HG02571 (cell line): ENCODE measurements around the gene ACR.
"Not testable (repeated sequence)": the region's sequence is repeated elsewhere in the genome, so short reads cannot be mapped to it uniquely, and the experiment has no call there.

Experiments
- ATAC-seq: cut with Tn5 transposase; IDR thresholded peaks from one replicate; pipeline ENCODE4 v1.9.1; 2021; ENCODE audit warnings: mild to moderate bottlenecking, moderate library complexity; ENCODE audit not compliant: unreplicated experiment

ACR gene

DNA sequence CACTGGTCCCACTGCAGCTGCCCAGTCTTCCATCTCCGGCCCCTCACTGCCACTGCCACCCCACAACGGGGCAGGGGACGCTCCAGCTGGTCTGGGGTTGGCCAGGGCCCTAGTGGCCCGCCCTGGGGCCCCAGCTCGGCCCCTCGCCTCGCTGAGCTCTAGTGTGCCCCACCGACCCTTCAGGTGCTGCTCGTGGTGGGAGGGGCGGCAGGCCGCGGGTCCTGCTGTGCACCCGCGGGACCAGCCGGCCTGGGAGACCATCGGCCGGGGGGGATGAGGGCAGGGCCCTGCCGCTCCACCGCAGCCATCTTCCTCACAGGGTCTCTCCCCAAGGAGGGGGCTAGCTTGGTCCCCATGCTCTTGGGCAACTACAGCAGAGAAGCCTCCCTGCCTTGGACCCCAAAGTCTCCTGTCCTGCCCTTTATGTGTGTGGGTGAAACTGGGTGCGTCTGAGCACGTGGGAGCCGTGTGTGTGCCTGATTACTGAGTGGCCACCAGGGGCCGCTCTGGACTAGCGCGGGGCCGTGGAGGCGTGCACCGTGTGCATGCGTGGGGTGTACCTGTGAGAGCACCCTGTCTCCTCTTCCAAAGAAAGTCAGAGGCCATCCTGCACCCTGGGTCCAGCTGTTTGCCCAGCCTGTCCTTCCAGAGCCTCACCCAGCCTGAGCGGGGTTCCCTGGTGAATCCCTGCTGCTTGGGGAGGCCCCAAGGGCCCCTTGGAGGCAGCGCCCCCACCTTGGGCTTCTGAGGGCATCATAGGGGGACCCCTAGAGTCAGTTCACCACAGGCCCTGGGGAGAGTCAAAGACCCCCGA is 6.0 kb upstream of the ACR start:
- no peak for ATAC-seq

DNA sequence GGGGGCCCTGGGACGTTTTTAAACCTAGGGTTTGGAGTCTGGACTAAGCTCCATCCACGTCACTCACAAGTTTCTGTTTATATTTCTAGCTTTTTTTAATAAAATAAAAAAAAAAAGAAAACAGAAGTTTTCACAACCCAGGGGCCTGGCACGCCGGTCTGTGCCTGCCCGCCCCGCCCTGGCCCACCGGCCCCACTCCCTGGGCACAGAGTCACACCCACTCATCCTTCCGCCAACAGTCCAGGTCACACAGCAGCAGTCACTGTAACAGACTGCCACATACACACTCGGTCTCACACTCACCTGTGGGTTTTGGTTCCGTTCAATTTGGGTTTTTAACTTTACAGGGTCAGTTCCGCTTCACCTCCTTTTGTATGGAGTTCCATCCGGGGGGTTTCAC is 5.3 kb upstream of the ACR start:
- ATAC-seq = no peak

DNA sequence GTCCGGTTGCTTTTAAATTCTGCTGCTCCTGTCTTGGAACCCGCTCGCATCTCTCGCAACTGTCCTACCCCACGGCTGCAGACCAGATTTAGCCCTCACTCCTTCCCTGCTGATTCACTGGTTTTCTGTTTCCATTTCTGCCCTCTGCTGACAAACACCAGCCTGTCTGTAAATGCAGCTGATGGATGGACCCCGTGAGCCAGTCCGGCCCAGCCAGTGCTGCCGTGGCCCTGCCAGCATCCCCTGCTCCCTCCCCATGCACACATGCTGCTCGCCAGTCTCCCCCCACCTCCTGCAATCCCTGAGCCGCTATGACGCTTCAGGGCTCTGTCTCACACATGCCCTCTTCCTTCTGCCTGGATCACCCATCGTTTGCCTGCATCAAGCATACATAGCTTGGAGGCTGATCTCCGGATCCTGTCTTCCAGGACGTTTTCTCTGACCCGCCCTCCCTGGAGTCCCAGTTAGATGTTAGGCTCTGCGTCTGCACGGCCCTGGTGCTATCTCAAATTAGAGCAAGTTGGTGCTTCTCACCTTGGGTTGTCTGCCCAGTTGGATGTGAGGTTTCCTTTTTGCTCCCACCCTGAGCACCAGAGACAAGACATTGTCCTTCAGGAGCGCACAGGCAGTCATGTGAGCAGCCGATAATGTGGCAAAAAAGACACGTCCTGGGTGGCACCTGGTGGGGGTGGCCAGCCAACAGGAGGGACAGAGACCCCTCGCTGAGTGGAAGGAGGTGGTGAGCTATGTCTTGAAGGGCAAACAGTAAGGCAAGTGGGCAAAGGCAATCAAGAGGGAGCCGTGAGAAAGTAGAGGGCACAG is 4.3 kb upstream of the ACR start:
- ATAC-seq = no peak

DNA sequence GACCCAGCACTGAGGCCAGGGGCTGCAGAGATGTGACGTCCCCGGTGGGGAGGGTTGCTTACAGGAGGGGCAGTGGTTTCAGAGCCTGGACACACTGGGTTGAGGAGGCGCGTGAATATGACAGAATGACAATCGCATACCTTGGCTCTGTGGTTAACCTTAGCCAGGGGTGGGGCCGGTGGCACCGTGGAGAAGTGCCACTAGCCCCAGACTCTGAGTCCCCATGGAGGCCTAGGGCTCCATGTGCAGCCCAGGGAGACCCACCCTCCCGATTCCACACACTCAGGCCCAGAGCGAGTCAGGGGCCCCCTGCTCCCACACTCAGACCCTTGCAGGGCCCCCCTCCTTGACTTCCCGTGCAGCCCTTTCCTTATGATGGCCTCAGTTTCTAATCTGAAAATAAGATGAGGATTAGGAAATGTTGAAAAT is 3.6 kb upstream of the ACR start:
- ATAC-seq = no peak

DNA sequence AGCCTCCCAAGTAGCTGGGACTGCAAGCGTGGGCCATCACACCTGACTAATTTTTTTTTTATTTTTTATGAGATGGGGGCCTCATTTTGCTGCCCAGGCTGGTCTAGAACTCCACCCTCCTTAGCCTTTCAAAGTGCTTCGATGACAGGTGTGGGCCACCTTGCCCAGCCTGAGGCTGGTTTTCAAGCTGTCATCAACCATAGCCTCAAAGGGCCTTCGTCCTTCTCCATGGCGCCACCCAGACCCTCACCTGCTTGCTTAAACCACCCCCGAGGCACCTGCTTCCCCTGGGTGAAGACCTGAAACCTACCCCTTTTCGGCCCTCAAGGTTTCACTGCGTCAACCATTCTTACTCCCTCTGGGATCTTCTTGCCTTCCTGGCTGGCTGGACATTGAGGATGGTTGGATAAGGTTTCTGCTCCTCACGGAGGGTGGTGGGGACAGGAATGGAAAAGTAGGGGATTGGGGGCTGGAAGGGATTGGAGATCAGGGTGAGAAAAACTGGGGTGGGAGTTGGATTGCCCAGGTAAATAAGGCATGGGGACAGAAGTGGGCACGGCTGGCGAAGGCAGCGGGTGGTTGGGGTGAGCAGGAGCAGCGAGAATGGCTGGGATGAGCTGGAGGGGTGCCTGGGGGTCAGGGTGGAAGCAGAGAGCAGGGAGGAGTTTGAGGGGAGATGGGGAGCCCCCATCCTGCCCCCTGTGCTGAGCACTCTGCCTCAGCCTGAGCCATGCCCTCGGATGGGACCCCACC is 2.8 kb upstream of the ACR start:
- ATAC-seq = no peak

DNA sequence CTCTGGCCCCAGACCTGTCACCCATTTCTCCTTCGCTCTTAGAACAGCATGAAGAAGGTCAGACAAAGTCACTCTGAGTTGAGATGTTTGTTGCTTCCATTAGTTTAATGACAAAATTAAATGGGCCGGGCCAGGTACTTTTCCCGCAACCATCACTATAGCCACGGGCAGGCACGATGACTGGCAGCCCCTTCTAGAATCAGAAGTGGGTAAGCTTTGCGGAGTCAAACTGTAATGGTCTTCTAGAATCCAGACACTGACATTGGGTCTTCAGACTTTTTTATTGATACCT is 2.3 kb upstream of the ACR start:
- no peak for ATAC-seq

DNA sequence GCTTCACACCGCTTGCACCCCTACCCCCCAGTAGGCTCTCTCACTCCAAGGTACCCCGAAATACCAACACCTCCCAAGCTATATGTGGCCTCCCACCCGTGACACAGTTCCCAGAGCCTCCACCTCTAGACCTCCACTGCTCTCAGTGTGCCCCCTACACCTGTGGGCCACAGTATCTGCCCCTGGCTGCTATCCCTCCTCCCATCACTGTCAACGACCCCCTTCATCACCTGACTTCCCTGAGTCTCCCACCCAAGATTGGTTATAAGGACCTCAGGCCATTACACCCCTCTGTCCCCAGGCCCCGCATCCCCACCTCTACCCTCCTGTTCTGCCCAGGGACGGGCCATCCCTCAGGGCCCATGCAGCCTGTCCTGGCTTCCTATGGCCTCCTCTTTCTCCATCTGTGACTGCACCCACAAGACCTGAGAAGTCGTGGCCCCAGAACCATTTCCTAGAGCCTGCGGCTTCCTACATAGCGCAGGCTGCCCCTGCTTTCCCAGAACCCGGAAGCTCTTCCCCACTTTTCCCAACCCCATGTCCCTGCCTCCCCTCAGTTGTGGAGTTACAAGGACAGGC is 734 bp downstream of the ACR start:
- no peak for ATAC-seq

DNA sequence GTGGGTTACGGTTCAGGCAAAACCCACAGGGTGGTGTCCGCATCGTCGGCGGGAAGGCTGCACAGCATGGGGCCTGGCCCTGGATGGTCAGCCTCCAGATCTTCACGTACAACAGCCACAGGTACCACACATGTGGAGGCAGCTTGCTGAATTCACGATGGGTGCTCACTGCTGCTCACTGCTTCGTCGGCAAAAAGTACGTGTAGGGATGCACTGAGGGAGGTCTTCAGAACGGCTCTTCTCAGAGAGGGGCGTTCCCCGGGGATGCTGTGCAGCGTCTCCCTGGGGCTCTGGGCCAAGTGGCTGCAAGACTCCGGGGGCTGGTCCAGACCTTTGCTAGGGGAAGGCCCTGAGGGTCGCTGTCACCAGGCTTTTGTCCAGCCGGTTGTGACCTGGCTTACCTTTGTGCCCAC is 1.3 kb downstream of the ACR start:
- ATAC-seq = no peak

DNA sequence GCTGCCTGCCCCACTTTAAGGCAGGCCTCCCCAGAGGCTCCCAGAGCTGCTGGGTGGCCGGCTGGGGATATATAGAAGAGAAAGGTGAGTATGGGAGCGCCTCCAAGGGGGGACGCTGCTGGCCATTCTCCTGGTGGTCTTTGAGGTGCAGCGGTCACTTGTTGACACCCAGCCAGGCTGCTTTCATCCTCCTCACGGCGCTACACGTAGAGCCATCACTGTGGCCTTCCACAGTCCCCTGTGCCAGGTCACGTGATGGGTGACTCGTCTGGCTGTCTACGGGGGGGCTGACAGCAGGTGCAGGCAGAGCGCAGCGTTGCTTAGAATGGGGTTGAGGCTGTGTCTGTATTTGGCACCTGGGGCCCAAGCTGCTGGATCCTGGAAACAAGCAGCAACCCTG is 1.9 kb downstream of the ACR start:
- no peak for ATAC-seq

DNA sequence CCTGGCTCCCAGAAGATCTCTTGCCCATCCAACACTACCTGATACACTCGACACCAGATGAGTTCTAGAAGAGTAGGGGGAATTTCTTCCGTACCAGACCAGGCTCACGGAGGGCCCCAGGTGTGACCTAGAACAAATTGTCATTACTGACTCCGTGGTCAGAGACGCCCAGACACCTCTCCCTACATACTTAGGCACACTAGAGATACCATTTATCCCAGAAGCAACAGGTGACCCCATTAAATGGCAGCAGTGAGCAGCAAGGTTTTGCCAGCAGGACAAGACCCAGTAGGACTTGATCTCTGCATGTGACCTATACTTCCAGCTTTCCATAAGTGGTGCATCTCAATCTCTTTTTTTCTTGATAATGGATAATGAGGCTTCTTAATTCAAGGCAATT is 2.7 kb downstream of the ACR start:
- not testable (repeated sequence) for ATAC-seq

DNA sequence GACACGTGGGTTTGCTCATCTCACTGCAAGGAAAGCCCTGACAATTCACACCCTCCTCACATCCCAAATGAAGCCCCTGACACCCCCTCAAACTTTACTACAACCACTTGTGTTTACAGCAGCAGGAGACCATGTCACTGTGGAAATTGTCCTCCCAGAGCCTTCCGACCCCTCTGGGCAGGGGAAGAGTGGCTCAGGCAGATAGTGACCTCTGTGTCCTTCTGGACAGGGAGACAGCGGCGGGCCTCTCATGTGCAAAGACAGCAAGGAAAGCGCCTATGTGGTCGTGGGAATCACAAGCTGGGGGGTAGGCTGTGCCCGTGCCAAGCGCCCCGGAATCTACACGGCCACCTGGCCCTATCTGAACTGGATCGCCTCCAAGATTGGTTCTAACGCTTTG is 6.4 kb downstream of the ACR start:
- not testable (repeated sequence) for ATAC-seq

DNA sequence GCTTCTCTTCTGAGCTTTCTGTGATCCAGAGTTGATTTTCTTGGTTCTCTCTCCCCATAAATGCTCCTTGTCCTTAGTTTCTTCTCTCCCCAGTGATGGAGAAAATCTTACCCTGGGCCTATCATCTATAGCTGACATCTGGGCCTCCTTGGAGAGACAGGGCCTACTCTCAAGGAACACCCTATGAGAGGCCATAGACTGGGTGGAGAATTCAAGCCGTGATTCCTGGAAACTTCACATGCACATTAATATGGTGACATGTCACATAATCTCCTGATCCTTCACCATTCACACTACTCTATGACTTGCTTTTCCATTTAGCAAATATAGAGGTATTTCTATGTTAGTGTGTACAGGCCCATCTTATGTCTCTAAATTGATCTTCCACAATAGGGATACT is 9.5 kb downstream of the ACR start:
- not testable (repeated sequence) for ATAC-seq

DNA sequence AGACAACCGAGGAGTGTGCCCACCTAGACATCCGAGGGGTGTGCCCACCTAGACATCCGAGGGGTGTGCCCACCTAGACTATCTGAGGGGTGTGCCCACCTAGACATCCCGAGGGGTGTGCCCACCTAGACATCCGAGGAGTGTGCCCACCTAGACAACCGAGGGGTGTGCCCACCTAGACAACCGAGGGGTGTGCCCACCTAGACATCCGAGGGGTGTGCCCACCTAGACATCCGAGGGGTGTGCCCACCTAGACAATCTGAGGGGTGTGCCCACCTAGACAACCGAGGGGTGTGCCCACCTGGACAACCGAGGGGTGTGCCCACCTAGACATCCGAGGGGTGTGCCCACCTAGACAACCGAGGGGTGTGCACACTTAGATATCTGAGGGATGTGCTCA is 10.6 kb downstream of the ACR start:
- not testable (repeated sequence) for ATAC-seq

DNA sequence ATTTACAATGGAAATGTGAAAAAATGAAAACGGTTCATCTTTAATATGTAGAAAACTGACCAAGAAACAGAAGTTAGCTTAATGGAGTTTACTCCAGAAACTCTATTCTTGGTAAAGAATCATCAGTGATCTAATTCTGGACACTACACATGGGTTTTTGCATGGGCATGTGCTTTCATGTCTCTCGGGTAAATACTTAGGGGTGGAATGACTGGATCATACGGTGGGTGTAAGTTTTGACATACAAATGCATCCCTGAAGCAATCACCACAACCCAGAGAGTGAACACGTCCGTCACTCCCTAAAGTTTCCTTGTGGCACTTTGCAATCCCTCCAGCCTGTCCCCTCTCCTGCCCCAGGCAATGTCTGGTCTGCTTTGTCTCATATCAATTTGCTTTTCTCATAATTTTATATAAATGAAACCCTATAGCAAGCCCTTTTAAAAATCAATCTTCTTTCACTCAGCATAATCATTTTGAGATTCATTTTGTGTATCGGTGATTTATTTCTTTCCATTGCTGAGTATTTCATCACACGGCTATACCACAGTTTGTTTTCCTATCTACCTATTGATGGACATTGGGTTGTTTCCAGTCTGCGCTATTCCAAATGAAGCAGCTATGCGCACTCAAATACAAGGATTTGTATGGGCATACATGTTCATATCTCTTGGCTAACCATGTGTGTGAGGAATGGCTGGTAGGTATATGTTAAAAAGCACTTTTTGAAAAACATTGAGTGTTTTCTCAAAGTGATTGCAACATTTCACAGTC is 11.5 kb downstream of the ACR start:
- ATAC-seq = not testable (repeated sequence)

DNA sequence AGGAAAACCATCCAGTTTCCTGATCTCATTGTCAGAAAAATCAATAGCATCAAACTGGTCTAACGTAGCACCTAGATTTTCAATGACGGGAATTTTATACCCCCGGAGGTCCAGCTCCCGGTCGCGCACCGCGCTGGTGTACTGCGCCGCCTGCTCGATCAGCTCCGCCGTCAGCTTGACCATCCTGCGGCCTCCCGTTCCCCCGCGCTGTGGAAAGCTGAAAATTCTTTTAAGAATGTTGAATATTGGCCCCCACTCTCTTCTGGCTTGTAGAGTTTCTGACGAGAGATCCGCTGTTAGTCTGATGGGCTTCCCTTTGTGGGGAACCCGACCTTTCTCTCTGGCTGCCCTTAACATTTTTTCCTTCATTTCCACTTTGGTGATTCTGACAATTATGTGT is 17.2 kb downstream of the ACR start:
- not testable (repeated sequence) for ATAC-seq

DNA sequence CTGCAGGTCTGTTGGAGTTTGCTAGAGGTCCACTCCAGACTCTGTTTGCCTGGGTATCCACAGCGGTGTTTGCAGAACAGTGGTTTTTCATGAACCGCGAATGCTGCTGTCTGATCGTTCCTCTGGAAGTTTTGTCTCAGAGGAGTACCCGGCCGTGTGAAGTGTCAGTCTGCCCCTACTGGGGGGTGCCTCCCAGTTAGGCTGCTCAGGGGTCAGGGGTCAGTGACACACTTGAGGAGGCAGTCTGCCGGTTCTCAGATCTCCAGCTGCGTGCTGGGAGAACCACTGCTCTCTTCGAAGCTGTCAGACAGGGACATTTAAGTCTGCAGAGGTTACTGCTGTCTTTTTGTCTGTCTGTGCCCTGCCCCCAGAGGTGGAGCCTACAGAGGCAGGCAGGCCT is 18.4 kb downstream of the ACR start:
- not testable (repeated sequence) for ATAC-seq

DNA sequence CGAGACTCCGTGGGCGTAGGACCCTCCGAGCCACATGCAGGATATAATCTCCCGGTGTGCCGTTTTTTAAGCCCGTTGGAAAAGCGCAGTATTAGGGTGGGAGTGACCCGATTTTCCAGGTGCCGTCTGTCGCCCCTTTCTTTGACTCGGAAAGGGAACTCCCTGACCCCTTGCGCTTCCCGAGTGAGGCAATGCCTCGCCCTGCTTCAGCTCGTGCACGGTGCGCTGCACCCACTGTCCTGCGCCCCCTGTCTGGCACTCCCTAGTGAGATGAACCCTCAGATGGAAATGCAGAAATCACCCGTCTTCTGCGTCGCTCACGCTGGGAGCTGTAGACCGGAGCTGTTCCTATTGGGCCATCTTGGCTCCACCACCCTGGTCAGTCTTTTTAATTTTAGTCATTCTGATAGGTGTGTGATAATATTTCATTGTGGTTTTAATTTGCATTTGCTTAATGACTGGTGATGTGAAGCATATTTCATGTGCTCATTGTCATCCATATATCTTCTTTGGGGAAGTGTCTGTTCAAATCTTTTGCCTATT is 19.0 kb downstream of the ACR start:
- not testable (repeated sequence) for ATAC-seq

DNA sequence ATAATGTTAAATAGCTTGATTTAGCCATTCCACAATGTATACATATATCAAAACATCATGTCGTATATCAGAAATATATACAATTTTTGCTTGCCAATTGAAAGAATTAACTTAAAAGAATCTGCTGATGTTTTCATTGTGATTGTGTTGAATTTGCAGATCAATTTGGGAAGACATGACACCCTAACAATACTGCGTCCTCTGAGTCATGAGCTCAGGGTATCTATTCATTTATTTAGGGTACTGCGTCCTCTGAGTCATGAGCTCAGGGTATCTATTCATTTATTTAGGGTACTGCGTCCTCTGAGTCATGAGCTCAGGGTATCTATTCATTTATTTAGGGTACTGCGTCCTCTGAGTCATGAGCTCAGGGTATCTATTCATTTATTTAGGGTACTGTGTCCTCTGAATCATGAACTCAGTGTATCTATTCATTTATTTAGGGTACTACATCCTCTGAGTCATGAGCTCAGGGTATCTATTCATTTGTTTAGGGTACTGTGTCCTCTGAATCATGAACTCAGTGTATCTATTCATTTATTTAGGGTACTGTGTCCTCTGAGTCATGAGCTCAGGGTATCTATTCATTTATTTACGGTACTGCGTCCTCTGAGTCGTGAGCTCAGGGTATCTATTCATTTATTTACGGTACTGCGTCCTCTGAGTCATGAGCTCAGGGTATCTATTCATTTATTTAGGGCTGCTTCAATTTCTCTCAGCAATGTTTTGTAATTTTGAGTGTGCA is 21.8 kb downstream of the ACR start:
- ATAC-seq = not testable (repeated sequence)

DNA sequence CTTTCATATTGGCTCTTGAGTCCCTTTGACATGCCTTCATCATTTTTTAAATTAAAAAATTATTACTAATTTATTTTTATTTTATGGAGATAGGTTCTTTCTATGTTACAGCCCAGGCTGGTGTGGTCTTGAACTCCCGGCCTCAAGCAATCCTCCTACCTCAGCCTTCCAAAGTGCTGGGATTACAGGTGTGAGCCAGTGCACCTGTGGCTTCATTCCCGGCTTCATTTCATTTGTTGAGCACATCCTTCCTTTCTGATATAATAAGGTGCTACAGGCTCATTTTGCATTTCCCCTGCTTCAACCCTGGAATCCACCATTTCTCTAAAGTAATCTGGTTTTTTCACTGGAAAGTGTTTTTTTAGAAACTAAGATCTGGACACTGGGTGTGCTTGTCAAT is 23.8 kb downstream of the ACR start:
- ATAC-seq = not testable (repeated sequence)
